ENCODE data around the gene CLPTM1.
A peak's percentile ranks its signal among the peaks of the same experiment; 100 is the strongest.

The CLPTM1 gene

GRCh38 chr19:45011959-45012358 is 56.8 kb downstream of the CLPTM1 start:
- DNase-seq (ENCODE audit: low read depth), result no peak

- DNase-seq (ENCODE audit: low read depth), result peak; percentile 80
These were observed 61.5 kb downstream of the CLPTM1 start for GRCh38 chr19:45016388-45017314.

GRCh38 chr19:45019187-45019586 is 64.0 kb downstream of the CLPTM1 start:
- no peak for DNase-seq (ENCODE audit: low read depth)

- no peak for DNase-seq (ENCODE audit: low read depth)
These were observed 64.9 kb downstream of the CLPTM1 start for GRCh38 chr19:45020071-45020470.

- no peak for DNase-seq (ENCODE audit: low read depth)
These were observed 66.8 kb downstream of the CLPTM1 start for GRCh38 chr19:45021971-45022370.

DNA sequence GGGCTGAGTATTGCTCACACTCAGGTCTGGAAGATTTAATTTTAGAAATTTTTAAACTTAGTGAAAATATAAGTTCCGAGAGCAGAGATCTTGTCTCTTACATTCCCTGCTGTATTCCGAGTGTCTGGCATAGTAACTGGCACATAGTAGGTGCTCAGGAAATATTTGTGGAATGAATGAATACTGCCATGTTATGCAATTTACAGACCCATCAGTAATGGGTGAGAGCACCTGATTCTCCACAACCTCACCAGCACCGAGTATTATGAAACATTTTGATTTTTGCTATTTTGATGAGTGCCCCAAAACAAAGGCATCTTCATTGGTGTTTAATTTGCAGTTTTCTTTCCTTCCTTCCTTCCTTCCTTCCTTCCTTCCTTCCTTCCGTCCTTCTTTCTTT is 67.9 kb downstream of the CLPTM1 start:
- no peak for DNase-seq (ENCODE audit: low read depth)

DNA sequence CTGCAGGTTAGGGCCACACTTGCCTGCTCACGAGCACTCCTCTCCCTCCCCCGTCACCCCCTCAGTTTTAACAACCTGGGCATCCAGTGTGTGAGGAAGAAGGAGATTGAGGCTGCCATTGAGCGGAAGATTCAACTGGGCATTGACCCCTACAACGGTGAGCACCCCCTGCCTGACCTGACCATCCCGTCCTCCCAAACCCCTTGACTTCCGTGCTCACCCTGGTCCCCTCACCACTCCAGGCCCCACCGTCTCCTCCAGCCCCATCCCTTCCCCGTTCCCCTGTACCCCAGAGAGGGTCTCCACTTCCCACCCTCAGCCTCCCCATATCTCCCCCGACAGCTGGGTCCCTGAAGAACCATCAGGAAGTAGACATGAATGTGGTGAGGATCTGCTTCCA is 70.1 kb downstream of the CLPTM1 start:
- DNase-seq (ENCODE audit: low read depth), result no peak

- no peak for DNase-seq (ENCODE audit: low read depth)
These were observed 72.2 kb downstream of the CLPTM1 start for GRCh38 chr19:45027371-45027770.

GRCh38 chr19:45030825-45031224 is 75.6 kb downstream of the CLPTM1 start:
- DNase-seq (ENCODE audit: low read depth), result no peak

- DNase-seq (ENCODE audit: low read depth), result no peak
These were observed 77.2 kb downstream of the CLPTM1 start for GRCh38 chr19:45032421-45032820.

GRCh38 chr19:45035755-45036154 is 80.6 kb downstream of the CLPTM1 start:
- no peak for DNase-seq (ENCODE audit: low read depth)

- no peak for DNase-seq (ENCODE audit: low read depth)
These were observed 82.4 kb downstream of the CLPTM1 start for GRCh38 chr19:45037393-45038169.

- peak; percentile 91 for DNase-seq (ENCODE audit: low read depth)
These were observed 84.0 kb downstream of the CLPTM1 start, which contains the start of gene CLASRP for GRCh38 chr19:45038931-45039893. Gene CLASRP (plus strand): TSS chr19:45039045. CDS start chr19:45040213, 1,168 bp downstream.

GRCh38 chr19:45040059-45040771 is 85.0 kb downstream of the CLPTM1 start:
- DNase-seq (ENCODE audit: low read depth), result no peak

DNA sequence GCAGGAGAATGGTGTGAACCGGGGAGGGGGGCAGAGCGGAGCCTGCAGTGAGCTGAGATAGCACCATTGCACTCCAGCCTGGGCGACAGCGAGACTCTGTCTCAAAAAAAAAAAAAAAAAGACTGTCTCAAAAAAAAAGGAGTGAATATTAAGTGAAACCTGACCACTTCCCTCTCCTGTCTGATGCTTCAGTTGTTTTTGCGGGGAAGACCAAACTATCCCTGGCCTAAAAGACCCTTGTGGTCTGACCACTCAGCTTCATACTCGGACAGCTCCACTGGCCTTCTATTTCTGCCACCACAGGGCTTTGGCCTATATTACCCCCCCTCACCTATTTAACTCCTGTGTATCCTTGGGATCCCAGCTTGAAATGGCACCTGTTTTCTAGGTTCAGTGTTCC is 85.9 kb downstream of the CLPTM1 start:
- DNase-seq (ENCODE audit: low read depth), result no peak
